Smooth muscle cell (in vitro differentiated cells): Measurements from ENCODE around the gene EGLN3. TPM values are rescaled to one million over a fixed set of nuclear protein-coding genes. Genes with fewer than 3 reads are reported as not detected.

Source experiments
- DNase-seq: peaks from one replicate; lab custom pipeline; 2025; ENCODE audit not compliant: unreplicated experiment; lab: John Stamatoyannopoulos, UW
- H2AFZ ChIP-seq: fragments of 200-600 bp; sonication (generic); 2 replicates; pipeline ENCODE4 v1.6.0; 2016; ENCODE audit warnings: antibody characterized with exemption, low read depth, mild to moderate bottlenecking
- H3F3A ChIP-seq: fragments of 200-600 bp; sonication (generic); 2 replicates; pipeline ENCODE4 v1.6.0; 2017; ENCODE audit warnings: antibody characterized with exemption, low read depth
- H3K27ac ChIP-seq: fragments of 200-600 bp; sonication (generic); 2 replicates; pipeline ENCODE4 v1.5.1; 2016; ENCODE audit warnings: low read depth, mild to moderate bottlenecking
- H3K27me3 ChIP-seq: fragments of 200-600 bp; sonication (generic); 2 replicates; pipeline ENCODE4 v1.6.1; 2016; ENCODE audit warnings: low read depth, mild to moderate bottlenecking
- H3K36me3 ChIP-seq: fragments of 200-600 bp; sonication (generic); 2 replicates; pipeline ENCODE4 v1.5.1; 2016; ENCODE audit warnings: low read depth
- H3K4me1 ChIP-seq: fragments of 200-600 bp; sonication (generic); 2 replicates; pipeline ENCODE4 v1.5.1; 2016; ENCODE audit warnings: low read depth
- H3K4me2 ChIP-seq: fragments of 200-600 bp; sonication (generic); 2 replicates; pipeline ENCODE4 v1.6.0; 2016; ENCODE audit warnings: mild to moderate bottlenecking
- H3K4me3 ChIP-seq: fragments of 200-600 bp; sonication (generic); 2 replicates; pipeline ENCODE4 v1.5.1; 2016; ENCODE audit warnings: mild to moderate bottlenecking
- H3K79me2 ChIP-seq: fragments of 200-600 bp; sonication (generic); 2 replicates; pipeline ENCODE4 v1.6.0; 2016; ENCODE audit warnings: low read depth, mild to moderate bottlenecking
- H3K9ac ChIP-seq: fragments of 200-600 bp; sonication (generic); 2 replicates; pipeline ENCODE4 v1.6.0; 2016; ENCODE audit warnings: low read depth
- H3K9me3 ChIP-seq: fragments of 200-600 bp; sonication (generic); replicated peaks from 2 replicates; pipeline ENCODE4 v1.5.1; 2016; ENCODE audit warnings: low read depth
- H4K20me1 ChIP-seq: fragments of 200-600 bp; sonication (generic); 2 replicates; pipeline ENCODE4 v1.6.0; 2016; ENCODE audit warnings: low read depth
- WGBS: methylation state at CpG from one replicate; pipeline ENCODE4 v1.1.7; 2016; ENCODE audit warnings: low lambda C conversion rate; 5-methylcytosine and 5-hydroxymethylcytosine counted together
- polyA plus RNA-seq: library from polyadenylated mRNA; unstranded; fragments of >200 nt; fragmentation: Nextera tagmentation; extraction: Ambion mirVana; gene quantifications from 2 replicates; pipeline ENCODE4 v1.2.1, GENCODE V29; 2016
- total RNA-seq: library from RNA; depleted of rRNA; stranded (reverse); fragments of >200 nt; gene quantifications from 2 replicates; pipeline ENCODE4 v1.2.3, GENCODE V29; 2014
- TF ChIP-seq, protein P1 (sequence below): fragments of 200-600 bp; sonication (generic); IDR thresholded peaks from 2 replicates; pipeline ENCODE4 v1.5.1; 2017; ENCODE audit warnings: borderline replicate concordance, mild to moderate bottlenecking, antibody characterized with exemption; ENCODE audit not compliant: insufficient read depth, poor library complexity, severe bottlenecking

Gene EGLN3
- total and polyA plus RNA-seq, 2 experiments from 2014 or later, result 127 to 146 TPM

DNA sequence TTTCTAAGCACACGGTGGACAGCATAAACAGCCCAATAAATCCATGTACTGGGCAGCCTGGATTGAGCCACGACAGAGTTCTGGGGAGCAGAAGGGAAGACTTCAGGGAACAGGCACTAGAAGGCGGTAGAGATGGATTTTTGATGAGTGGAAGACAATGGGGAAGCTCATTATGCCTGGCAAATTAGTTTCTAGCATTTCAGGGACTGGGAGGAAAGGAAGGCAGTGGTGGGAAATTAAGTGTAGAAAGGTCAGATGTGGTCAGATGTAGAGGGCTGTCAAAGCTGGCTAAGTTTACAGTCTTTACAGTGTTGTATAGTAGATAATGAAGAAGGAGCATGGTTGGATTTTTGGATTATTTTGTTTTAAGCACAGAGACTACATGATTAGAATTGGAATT is 9.2 kb downstream of the EGLN3 start:
- Histone ChIP-seq H3K4me2 (peak overlapping the region; percentile 60), H3K4me3 (no peak overlapping the region), H3K27ac (peak overlapping the region; percentile 46), H3K4me1 (peaks cover 82% of the 10 kb centered on the region), H4K20me1 (peaks cover 93% of the 10 kb centered on the region), H3F3A (peaks cover 23% of the 10 kb centered on the region), H3K27me3 (no peaks in the 10 kb centered on the region), H3K9ac (no peak overlapping the region), H3K9me3 (no peaks in the 10 kb centered on the region), H3K36me3 (no peaks in the 10 kb centered on the region), H2AFZ (no peak overlapping the region), H3K79me2 (peaks cover 94% of the 10 kb centered on the region)
- DNase-seq, result no peak
- WGBS, result 42% methylated on average over 3 of the region's 3 CpGs
- TF ChIP-seq, protein P1, sequence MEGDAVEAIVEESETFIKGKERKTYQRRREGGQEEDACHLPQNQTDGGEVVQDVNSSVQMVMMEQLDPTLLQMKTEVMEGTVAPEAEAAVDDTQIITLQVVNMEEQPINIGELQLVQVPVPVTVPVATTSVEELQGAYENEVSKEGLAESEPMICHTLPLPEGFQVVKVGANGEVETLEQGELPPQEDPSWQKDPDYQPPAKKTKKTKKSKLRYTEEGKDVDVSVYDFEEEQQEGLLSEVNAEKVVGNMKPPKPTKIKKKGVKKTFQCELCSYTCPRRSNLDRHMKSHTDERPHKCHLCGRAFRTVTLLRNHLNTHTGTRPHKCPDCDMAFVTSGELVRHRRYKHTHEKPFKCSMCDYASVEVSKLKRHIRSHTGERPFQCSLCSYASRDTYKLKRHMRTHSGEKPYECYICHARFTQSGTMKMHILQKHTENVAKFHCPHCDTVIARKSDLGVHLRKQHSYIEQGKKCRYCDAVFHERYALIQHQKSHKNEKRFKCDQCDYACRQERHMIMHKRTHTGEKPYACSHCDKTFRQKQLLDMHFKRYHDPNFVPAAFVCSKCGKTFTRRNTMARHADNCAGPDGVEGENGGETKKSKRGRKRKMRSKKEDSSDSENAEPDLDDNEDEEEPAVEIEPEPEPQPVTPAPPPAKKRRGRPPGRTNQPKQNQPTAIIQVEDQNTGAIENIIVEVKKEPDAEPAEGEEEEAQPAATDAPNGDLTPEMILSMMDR, result no peak

DNA sequence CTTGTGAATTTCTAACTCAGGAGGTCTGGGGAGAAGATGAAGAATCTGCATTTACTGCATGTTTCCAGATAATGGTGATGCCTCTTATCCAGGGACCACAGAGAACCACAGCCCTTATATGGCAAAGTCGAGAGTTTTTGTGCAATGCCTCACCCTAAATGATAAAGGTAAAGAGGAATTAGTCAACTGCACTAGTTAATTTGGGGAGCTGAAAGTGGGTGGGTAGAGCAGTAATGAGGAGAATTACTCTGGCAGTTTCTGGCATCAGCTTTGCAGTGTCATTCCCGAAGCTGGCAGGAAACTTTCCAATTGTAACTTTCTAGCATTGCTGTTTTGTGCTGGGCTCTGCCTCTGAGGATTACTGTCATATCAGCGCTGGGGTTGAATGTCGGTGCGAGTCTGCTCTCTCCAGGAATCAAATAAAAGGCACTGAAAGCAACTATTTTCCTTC is 10.3 kb downstream of the EGLN3 start:
- no peaks in the 10 kb centered on the region for H3K36me3 ChIP-seq
- 17% methylated on average over 5 of the region's 5 CpGs for WGBS
- DNase-seq, result no peak

DNA sequence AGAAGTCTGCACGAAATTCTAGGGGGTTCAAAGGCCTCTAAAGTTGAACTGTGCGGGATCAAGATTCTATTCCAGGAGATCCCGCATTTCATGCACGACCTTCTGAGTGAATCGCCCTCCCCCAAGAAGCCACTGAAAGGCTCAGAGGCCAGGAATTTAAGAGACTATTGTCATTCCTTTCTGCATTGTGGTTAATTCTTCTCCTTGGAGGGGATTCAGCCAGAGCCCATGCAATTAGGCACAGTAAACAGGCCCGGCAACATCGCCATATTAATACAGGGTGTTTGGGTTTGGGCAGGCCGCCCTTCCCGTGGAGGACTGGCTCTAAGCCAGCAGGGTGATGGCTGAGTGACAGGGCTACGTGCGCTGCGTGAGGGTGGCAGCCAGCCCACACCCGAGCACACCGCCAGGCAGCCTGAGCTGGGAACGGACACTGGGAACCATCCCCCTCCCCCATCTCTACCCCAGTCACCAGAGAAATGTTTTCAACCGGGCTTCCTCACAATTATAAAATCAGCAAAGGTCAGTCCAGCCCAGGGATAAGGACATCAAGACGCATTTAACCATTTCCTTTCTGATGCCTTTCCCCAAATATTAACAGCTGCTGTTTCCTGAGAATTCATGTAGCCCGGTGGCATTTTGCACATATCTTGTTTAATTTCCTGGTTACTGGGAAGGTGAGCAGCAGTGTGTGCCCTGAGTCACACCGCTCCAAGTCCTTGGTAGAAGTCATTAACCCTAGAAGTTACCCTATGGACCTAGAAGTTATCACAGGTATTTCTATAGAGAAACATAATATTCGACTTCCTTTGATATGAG is 12.5 kb downstream of the EGLN3 start:
- 20% methylated on average over 20 of the region's 20 CpGs for WGBS
- no peaks in the 10 kb centered on the region for H3K9me3 ChIP-seq
- peak overlapping the region; percentile 59 for H3K27ac ChIP-seq
- no peak overlapping the region for H2AFZ ChIP-seq
- H3K4me3 ChIP-seq, result peak overlapping the region; percentile 18
- peaks cover 32% of the 10 kb centered on the region for H3F3A ChIP-seq
- H3K36me3 ChIP-seq, result no peaks in the 10 kb centered on the region
- H3K4me2 ChIP-seq, result peak overlapping the region; percentile 78
- no peak overlapping the region for H3K9ac ChIP-seq
- TF ChIP-seq, protein P1, result no peak
- peaks cover 93% of the 10 kb centered on the region for H3K4me1 ChIP-seq
- H3K27me3 ChIP-seq, result no peaks in the 10 kb centered on the region
- peaks cover 90% of the 10 kb centered on the region for H4K20me1 ChIP-seq
- H3K79me2 ChIP-seq, result peaks cover 90% of the 10 kb centered on the region
- no peak for DNase-seq

More for the DNA sequence above, 10.3 kb downstream of the EGLN3 start:
- H3F3A ChIP-seq, result peaks cover 23% of the 10 kb centered on the region
- TF ChIP-seq, protein P1, result no peak
- H2AFZ ChIP-seq, result no peak overlapping the region
- peaks cover 89% of the 10 kb centered on the region for H3K4me1 ChIP-seq
- H3K27ac ChIP-seq, result peak overlapping the region; percentile 46
- no peaks in the 10 kb centered on the region for H3K27me3 ChIP-seq
- peak overlapping the region; percentile 60 for H3K4me2 ChIP-seq
- H3K9ac ChIP-seq, result no peak overlapping the region
- H3K79me2 ChIP-seq, result peaks cover 94% of the 10 kb centered on the region
- H3K4me3 ChIP-seq, result no peak overlapping the region
- no peaks in the 10 kb centered on the region for H3K9me3 ChIP-seq
- H4K20me1 ChIP-seq, result peaks cover 91% of the 10 kb centered on the region
